ENCODE measurements around the gene KRT34. TPM values are rescaled to one million over a fixed set of nuclear protein-coding genes. Genes with fewer than 3 reads are reported as not detected.
"Not testable (repeated sequence)": the region's sequence is repeated elsewhere in the genome, so short reads cannot be mapped to it uniquely, and the experiment has no call there.

KRT34 gene
- total RNA-seq, 1 donor from 2014 or later, result not detected

DNA sequence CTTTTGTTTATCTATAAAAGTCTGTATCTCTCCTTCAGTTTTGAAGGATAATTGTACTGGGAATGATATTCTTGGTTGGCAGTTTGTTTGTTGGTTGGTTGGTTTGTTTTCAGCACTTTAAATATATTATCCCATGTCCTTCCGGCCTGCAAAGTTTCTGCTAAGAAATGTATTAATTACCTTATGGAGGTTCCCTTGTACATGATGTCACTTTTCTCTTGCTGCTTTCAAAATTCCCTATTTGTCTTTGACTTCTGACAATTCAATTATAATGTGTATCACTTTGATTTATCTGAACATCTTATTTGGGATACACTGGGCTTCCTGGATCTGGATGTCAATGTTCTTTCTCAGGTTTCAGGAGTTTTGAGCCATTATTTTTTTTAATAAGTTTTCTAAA, 4.1 kb upstream of the KRT34 start:
- Histone ChIP-seq H4K20me1 (ENCODE audit: low read depth) (no peaks in the 10 kb centered on the region), H3K27ac (no peak overlapping the region), H3K4me1 (no peaks in the 10 kb centered on the region), H3K36me3 (no peaks in the 10 kb centered on the region), H3F3A (ENCODE audit: low read depth) (no peaks in the 10 kb centered on the region), H2AFZ (replicated peaks) (no peak overlapping the region), H3K27me3 (no peaks in the 10 kb centered on the region), H3K9ac (no peak overlapping the region), H3K4me3 (no peak overlapping the region), H3K9me3 (ENCODE audit: low read depth) (no peaks in the 10 kb centered on the region), H3K4me2 (no peak overlapping the region), H3K79me2 (ENCODE audit: low read depth) (no peaks in the 10 kb centered on the region)
- no peak overlapping the region for H3K27ac Mint-ChIP-seq
- no peak overlapping the region for H3K4me3 Mint-ChIP-seq
- no peaks in the 10 kb centered on the region for H3K36me3 Mint-ChIP-seq
- peaks cover 8% of the 10 kb centered on the region for H3K9me3 Mint-ChIP-seq
- TF ChIP-seq EZH2 (IDR thresholded peaks at IDR 0.05) (no peak), CTCF (IDR thresholded peaks at IDR 0.05) (no peak), EZH2phosphoT487 (IDR thresholded peaks at IDR 0.05) (no peak)
- H3K27me3 Mint-ChIP-seq (ENCODE audit: insufficient read depth, low read depth), result peaks cover 10% of the 10 kb centered on the region
- H3K4me1 Mint-ChIP-seq, result peaks cover 4% of the 10 kb centered on the region
- no peak for DNase-seq (ENCODE audit: low spot score)

GRCh38 chr17:41383690-41384089, 1.6 kb upstream of the KRT34 start:
- no peaks in the 10 kb centered on the region for H3K27me3 ChIP-seq
- Mint-ChIP-seq H3K27ac (no peak overlapping the region), H3K4me1 (no peaks in the 10 kb centered on the region), H3K36me3 (no peaks in the 10 kb centered on the region), H3K27me3 (ENCODE audit: insufficient read depth, low read depth) (peaks cover 2% of the 10 kb centered on the region), H3K9me3 (peaks cover 8% of the 10 kb centered on the region), H3K4me3 (no peak overlapping the region)
- no peaks in the 10 kb centered on the region for H4K20me1 ChIP-seq (ENCODE audit: low read depth)
- H3K4me3 ChIP-seq, result no peak overlapping the region
- DNase-seq (ENCODE audit: low spot score), result no peak
- H3K9me3 ChIP-seq (ENCODE audit: low read depth), result no peaks in the 10 kb centered on the region
- H3K36me3 ChIP-seq, result no peaks in the 10 kb centered on the region
- no peaks in the 10 kb centered on the region for H3K79me2 ChIP-seq (ENCODE audit: low read depth)
- H3K4me1 ChIP-seq, result no peaks in the 10 kb centered on the region
- TF ChIP-seq EZH2 (IDR thresholded peaks at IDR 0.05) (no peak), EZH2phosphoT487 (IDR thresholded peaks at IDR 0.05) (no peak), CTCF (IDR thresholded peaks at IDR 0.05) (no peak)
- no peak overlapping the region for H3K9ac ChIP-seq
- H3K4me2 ChIP-seq, result no peak overlapping the region
- H2AFZ ChIP-seq (replicated peaks), result no peak overlapping the region
- no peak overlapping the region for H3K27ac ChIP-seq
- no peaks in the 10 kb centered on the region for H3F3A ChIP-seq (ENCODE audit: low read depth)

- H3K9me3 Mint-ChIP-seq, result peaks cover 6% of the 10 kb centered on the region
- no peak overlapping the region for H3K27ac ChIP-seq
- H3K4me3 Mint-ChIP-seq, result no peak overlapping the region
Measured at GRCh38 chr17:41382394-41382793, 288 bp upstream of the KRT34 start.

GRCh38 chr17:41380091-41380490, 2.0 kb downstream of the KRT34 start:
- H3K9me3 ChIP-seq (ENCODE audit: low read depth); H3K4me1 Mint-ChIP-seq; H3K27me3 Mint-ChIP-seq (ENCODE audit: insufficient read depth, low read depth); H2AFZ ChIP-seq (replicated peaks); H3K9me3 Mint-ChIP-seq; H3K4me1 ChIP-seq; H3K4me3 ChIP-seq; H3K27ac ChIP-seq; H3K4me3 Mint-ChIP-seq; H3K36me3 Mint-ChIP-seq; H3K27me3 ChIP-seq; DNase-seq (ENCODE audit: low spot score); H3K79me2 ChIP-seq (ENCODE audit: low read depth); H3F3A ChIP-seq (ENCODE audit: low read depth); H4K20me1 ChIP-seq (ENCODE audit: low read depth); H3K4me2 ChIP-seq; H3K36me3 ChIP-seq; H3K27ac Mint-ChIP-seq; H3K9ac ChIP-seq: not testable (repeated sequence)

More at GRCh38 chr17:41382394-41382793, 288 bp upstream of the KRT34 start:
- Histone ChIP-seq H3F3A (ENCODE audit: low read depth) (no peaks in the 10 kb centered on the region), H3K79me2 (ENCODE audit: low read depth) (no peaks in the 10 kb centered on the region), H4K20me1 (ENCODE audit: low read depth) (no peaks in the 10 kb centered on the region), H3K9ac (no peak overlapping the region), H3K4me2 (no peak overlapping the region), H3K4me3 (no peak overlapping the region), H3K9me3 (ENCODE audit: low read depth) (no peaks in the 10 kb centered on the region), H3K36me3 (no peaks in the 10 kb centered on the region), H3K4me1 (no peaks in the 10 kb centered on the region), H2AFZ (replicated peaks) (no peak overlapping the region), H3K27me3 (no peaks in the 10 kb centered on the region)
- no peaks in the 10 kb centered on the region for H3K36me3 Mint-ChIP-seq
- TF ChIP-seq EZH2phosphoT487 (IDR thresholded peaks at IDR 0.05) (no peak), EZH2 (IDR thresholded peaks at IDR 0.05) (no peak), CTCF (IDR thresholded peaks at IDR 0.05) (no peak)
- no peak for DNase-seq (ENCODE audit: low spot score)
- no peaks in the 10 kb centered on the region for H3K4me1 Mint-ChIP-seq
- peaks cover 2% of the 10 kb centered on the region for H3K27me3 Mint-ChIP-seq (ENCODE audit: insufficient read depth, low read depth)
- H3K27ac Mint-ChIP-seq, result no peak overlapping the region

Measured in neural progenitor cell (in vitro differentiated cells).